ENCODE measurements around the gene UBAC2. TPM values are rescaled to one million over a fixed set of nuclear protein-coding genes. Genes with fewer than 3 reads are reported as not detected.

Gene UBAC2
- total RNA-seq, 4 donors from 2014 or later: 56.8 to 88.5 (median 77.7) TPM

GRCh38 chr13:99308471-99309087 is 107.9 kb downstream of the UBAC2 start:
- TF ChIP-seq, protein P1, sequence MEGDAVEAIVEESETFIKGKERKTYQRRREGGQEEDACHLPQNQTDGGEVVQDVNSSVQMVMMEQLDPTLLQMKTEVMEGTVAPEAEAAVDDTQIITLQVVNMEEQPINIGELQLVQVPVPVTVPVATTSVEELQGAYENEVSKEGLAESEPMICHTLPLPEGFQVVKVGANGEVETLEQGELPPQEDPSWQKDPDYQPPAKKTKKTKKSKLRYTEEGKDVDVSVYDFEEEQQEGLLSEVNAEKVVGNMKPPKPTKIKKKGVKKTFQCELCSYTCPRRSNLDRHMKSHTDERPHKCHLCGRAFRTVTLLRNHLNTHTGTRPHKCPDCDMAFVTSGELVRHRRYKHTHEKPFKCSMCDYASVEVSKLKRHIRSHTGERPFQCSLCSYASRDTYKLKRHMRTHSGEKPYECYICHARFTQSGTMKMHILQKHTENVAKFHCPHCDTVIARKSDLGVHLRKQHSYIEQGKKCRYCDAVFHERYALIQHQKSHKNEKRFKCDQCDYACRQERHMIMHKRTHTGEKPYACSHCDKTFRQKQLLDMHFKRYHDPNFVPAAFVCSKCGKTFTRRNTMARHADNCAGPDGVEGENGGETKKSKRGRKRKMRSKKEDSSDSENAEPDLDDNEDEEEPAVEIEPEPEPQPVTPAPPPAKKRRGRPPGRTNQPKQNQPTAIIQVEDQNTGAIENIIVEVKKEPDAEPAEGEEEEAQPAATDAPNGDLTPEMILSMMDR (IDR thresholded peaks at IDR 0.05): no peak
- no peak for TF ChIP-seq POLR2A (IDR thresholded peaks at IDR 0.05)

DNA sequence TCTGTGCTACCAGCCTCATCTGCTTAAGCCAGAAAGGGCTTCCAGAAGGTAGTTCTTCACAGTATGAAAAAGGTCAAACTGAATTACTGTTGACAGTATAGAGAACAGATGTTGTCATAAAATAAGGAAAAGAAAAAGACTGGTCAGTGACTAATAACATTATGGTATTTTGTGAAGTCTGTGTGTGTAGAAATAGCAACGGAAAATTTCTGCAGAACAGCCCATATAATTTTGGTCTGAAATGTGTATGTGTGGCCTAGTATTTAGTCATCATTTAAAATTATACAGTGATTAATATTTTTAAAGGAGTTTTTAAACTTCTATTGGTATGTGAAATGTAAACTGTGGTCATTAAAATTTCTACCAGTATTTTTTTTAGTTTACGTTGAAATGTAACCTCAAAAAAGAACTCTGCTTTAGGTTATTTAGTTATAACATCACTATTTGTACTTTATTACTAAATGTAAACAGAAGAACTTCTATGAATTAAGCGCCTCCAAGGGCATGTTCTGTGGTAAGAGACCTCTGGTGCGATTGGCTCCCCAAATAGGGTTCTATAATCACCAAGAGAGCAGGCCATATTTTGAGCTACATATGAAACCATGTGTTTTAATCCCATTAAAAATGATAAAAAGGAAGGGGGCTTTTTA is 109.9 kb downstream of the UBAC2 start:
- 90 to 96% methylated on average over 4 of the region's 4 CpGs for WGBS, 2 donors
- TF ChIP-seq, protein P1 (IDR thresholded peaks at IDR 0.05): no peak
- no peak for TF ChIP-seq POLR2A (IDR thresholded peaks at IDR 0.05)
- H3K4me1 ChIP-seq: peaks cover 36 to 44% of the 10 kb centered on the region in 2 donors

More at GRCh38 chr13:99308471-99309087, 107.9 kb downstream of the UBAC2 start:
- Histone ChIP-seq H3K4me3 (replicated peaks in 1 of 3) (no peak overlapping the region), H3K27me3 (no peaks in the 10 kb centered on the region), H3K4me1 (peaks cover 34 to 43% of the 10 kb centered on the region in 2 donors), H3K27ac (peak overlapping the region; percentile 86 to 95 (median 92)), H3K36me3 (no peaks in the 10 kb centered on the region), H3K9me3 (no peaks in the 10 kb centered on the region)
- intact Hi-C loops (cut with DNase I): no loop called here
- WGBS, 2 donors: 69 to 77% methylated on average over 3 of the region's 3 CpGs
- no peak for DNase-seq

GRCh38 chr13:99311137-99311536 is 110.5 kb downstream of the UBAC2 start:
- TF ChIP-seq, protein P1 (IDR thresholded peaks at IDR 0.05): no peak
- no peak for TF ChIP-seq POLR2A (IDR thresholded peaks at IDR 0.05)
- Histone ChIP-seq H3K36me3 (no peaks in the 10 kb centered on the region), H3K9me3 (no peaks in the 10 kb centered on the region), H3K27ac (peak overlapping the region in 2 of 3 donors; percentile 76 to 78), H3K4me3 (replicated peaks in 1 of 3) (no peak overlapping the region), H3K27me3 (no peaks in the 10 kb centered on the region), H3K4me1 (peaks cover 36 to 44% of the 10 kb centered on the region in 2 donors)
- 90 to 96% methylated on average over 4 of the region's 4 CpGs for WGBS, 2 donors
- no peak for DNase-seq
- intact Hi-C loops (cut with DNase I): no loop called here

More for the DNA sequence above, 109.9 kb downstream of the UBAC2 start:
- no peaks in the 10 kb centered on the region for H3K36me3 ChIP-seq
- no peaks in the 10 kb centered on the region for H3K9me3 ChIP-seq
- no peak for DNase-seq
- peak overlapping the region in 1 of 3 donors; percentile 25 for H3K27ac ChIP-seq
- intact Hi-C loops (cut with DNase I): no loop called here
- H3K27me3 ChIP-seq: no peaks in the 10 kb centered on the region
- no peak overlapping the region for H3K4me3 ChIP-seq (replicated peaks in 1 of 3)

GRCh38 chr13:99311748-99312492 is 111.3 kb downstream of the UBAC2 start:
- H3K27me3 ChIP-seq: no peaks in the 10 kb centered on the region
- 73 to 84% methylated on average over 10 of the region's 10 CpGs for WGBS, 2 donors
- no peaks in the 10 kb centered on the region for H3K9me3 ChIP-seq
- no peaks in the 10 kb centered on the region for H3K36me3 ChIP-seq
- H3K4me1 ChIP-seq: peaks cover 34 to 41% of the 10 kb centered on the region in 2 donors
- H3K4me3 ChIP-seq (replicated peaks in 1 of 3): no peak overlapping the region
- DNase-seq: peak; percentile 27 to 51
- TF ChIP-seq, protein P1 (IDR thresholded peaks at IDR 0.05): no peak
- TF ChIP-seq POLR2A (IDR thresholded peaks at IDR 0.05): no peak
- peak overlapping the region; percentile 76 to 84 (median 78) for H3K27ac ChIP-seq
- intact Hi-C loops (cut with DNase I): no loop called here
